Stimulated activated CD8-positive, alpha-beta memory T cell treated with anti-CD3 and anti-CD28 coated beads, Interleukin-15, amount 100 ng/mL, for 24 hours (primary cell): ENCODE results near the gene NACAD.
A peak's percentile ranks its signal among the peaks of the same experiment; 100 is the strongest.
"Not testable (repeated sequence)": the region's sequence is repeated elsewhere in the genome, so short reads cannot be mapped to it uniquely, and the experiment has no call there.

Source experiments
- DNase-seq: peaks from one replicate; pipeline ENCODE4 v3.0.0-alpha.2; 2020; ENCODE audit warnings: low read depth

Gene NACAD

GRCh38 chr7:45117582-45117981 lies 28.8 kb upstream of the NACAD start:
- no peak for DNase-seq

DNA sequence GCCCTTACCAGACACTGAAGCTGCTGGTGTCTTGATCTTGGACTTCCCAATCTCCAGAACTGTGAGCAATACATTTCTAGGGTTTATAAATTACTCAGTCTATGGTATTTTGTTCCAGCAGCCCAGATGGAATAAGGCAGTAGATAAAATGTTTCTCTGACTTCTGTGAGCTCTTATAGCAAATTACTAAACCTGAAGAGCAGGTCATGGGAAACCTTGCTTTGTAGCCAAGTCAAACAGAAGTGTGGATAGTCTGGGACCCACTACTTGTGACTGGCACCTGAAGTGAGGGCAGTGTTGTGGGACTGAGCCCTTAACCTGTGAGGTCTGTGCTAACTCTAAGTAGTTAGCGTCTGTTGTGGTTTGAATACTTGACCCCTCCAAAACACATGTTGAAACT lies 27.3 kb upstream of the NACAD start:
- no peak for DNase-seq

DNA sequence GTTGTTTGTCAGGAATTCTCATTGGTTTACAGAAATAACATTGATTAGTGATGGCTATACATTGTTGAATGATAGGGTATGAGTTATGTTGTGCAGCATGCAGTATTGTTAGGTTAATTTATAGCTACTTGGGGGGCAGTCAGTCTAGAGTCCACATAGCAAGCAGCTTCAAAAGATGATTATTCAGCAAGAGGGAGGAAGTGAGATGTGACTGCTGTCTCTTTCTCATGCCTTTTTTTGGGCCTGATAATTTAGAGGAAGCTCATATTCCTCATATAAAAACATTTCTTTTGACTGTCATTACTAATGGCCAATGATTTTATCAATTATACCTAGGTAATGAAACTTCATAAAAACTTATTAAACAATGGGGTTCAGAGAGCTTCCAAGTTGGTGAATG lies 26.2 kb upstream of the NACAD start:
- no peak for DNase-seq

DNA sequence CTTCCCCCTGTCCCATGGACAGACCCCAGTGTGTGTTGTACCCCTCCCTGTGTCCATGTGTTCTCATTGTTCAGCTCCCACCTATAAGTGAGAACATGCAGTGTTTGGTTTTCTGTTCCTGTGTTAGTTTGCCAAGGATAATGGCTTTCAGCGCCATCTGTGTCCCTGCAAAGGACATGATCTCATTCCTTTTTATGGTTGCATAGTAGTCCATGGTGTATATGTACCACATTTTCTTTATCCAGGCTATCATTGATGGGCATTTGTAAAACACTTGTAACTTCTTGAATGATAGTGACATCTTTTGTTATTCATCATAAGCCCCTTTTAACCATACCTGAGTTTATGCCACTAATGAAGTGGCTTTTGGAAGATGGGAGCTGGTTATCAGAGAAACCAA lies 25.5 kb upstream of the NACAD start:
- not testable (repeated sequence) for DNase-seq

DNA sequence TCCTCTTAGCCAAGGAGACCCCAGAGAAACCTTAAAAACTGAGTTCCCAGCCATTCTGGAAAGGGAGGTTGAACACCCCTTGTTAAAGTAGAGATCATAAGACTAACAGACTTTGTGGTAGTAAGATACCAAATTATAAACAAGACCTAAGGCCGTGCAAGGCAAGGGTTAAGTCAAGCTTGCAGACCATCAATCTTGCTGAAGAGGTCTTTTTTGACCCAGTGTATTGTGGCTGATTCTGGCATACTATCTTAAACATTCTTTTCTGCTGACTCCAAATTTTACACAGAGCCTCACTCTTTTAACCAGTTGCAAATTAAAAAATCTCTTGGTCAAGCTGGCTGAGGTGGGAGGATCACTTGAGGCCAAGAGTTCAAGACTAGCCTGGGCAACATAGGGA lies 23.9 kb upstream of the NACAD start:
- DNase-seq, result no peak

- DNase-seq, result peak; percentile 85
Measured at GRCh38 chr7:45111298-45112223, 22.8 kb upstream of the NACAD start, which contains the start of gene TBRG4. TBRG4 (minus strand) TSS chr7:45111697; CDS start chr7:45109237, 2,460 bp downstream.

DNA sequence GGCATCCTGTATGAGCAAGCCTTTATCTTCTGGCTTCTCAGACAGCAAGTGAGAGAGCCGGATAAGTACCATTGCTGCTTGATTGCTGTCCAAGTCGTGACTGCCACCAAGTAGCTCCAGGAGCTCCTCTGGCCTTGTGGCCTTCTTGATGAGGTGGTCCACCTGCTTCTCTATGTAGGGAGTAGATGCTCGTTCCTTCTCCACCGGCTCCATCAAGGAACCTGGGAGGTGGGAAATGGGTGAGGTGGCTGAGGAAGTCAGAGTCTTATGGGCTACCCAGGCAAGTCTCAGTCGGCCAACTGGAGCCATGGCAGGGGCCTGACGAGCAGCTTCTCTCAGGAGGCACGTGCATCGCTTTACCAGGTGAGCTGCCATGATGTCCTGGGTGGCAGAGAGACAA lies 20.1 kb upstream of the NACAD start:
- DNase-seq, result no peak

GRCh38 chr7:45107356-45107755 lies 18.6 kb upstream of the NACAD start:
- no peak for DNase-seq

GRCh38 chr7:45106820-45107219 lies 18.1 kb upstream of the NACAD start:
- DNase-seq, result no peak

DNA sequence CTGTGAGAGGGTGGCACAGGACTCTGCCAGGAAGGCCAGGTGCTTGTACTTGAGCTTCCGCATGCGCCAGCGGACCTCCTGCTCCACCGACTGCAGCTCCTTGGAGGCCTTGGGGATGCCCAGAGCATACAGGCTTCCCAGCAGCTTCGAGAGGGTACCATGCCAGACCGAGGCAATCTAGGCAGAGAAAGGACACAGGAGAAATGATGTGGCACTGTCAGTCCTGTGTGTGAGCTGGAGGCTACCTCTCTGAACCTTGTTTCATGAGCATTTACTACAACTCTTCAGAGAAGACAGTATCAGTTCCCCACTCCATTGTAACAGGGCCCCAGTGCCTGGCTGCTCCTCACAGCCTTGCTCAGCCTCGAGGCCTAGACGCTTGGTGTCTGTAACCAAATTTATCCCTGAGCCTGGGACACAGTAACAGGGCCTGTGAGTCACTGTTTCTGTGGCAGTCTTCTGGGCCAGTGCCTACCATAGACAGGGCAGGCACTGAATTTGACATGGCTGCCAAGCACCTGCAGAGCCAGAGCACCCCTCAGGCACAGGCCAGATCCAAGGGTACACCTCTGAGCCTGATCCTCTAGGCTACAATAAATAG lies 16.9 kb upstream of the NACAD start:
- no peak for DNase-seq

GRCh38 chr7:45104844-45105587 lies 16.2 kb upstream of the NACAD start:
- DNase-seq, result no peak

GRCh38 chr7:45103958-45104843 lies 15.4 kb upstream of the NACAD start:
- DNase-seq, result no peak

DNA sequence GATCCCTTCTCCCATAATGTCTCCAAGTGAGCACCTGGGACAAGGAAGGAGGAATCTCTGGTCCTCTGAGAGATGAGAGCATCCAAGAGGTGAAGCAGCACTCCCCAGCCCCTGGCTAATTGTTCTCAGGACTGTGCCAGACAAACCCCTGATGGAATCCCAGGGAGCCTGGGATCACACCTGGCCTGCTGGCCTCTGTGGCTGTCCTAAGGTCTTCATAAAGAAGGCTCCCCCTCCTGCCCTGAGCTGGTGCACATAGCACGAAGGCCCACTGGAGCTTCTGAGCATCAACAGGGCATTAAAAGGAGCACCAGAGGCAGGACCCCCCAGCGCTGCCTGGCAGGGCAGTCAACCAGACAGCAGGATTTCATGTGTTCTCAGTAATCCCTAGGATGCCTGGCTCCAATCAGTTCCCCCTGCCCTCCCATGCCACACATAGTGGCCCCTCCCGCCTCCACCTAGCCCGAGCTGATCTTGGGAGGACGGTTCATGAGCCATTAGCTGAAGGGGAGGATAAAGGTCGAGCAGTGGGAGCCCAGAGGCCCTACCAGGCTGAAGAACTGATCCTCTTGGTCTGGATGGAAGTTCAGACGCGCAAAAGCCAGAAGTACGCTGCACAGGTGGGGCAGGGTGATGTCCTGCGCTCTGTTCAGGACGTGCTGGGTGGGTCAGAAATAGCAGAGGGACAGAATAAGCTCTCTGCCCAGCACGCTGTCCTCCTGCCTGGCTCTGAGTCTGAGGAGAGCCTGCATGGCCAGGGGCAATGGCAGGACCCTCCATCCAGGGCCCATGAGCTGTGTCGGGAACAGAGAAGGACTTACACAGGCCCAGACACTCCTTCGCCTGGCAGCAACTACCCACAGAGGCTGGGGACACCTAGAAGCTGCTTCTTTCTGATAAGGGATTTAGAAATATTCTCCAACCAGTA lies 14.3 kb upstream of the NACAD start:
- DNase-seq, result no peak

- no peak for DNase-seq
Measured at GRCh38 chr7:45101748-45102147, 13.0 kb upstream of the NACAD start.

- no peak for DNase-seq
Measured at GRCh38 chr7:45100761-45101480, 12.2 kb upstream of the NACAD start.

GRCh38 chr7:45099891-45100760 lies 11.4 kb upstream of the NACAD start:
- no peak for DNase-seq

DNA sequence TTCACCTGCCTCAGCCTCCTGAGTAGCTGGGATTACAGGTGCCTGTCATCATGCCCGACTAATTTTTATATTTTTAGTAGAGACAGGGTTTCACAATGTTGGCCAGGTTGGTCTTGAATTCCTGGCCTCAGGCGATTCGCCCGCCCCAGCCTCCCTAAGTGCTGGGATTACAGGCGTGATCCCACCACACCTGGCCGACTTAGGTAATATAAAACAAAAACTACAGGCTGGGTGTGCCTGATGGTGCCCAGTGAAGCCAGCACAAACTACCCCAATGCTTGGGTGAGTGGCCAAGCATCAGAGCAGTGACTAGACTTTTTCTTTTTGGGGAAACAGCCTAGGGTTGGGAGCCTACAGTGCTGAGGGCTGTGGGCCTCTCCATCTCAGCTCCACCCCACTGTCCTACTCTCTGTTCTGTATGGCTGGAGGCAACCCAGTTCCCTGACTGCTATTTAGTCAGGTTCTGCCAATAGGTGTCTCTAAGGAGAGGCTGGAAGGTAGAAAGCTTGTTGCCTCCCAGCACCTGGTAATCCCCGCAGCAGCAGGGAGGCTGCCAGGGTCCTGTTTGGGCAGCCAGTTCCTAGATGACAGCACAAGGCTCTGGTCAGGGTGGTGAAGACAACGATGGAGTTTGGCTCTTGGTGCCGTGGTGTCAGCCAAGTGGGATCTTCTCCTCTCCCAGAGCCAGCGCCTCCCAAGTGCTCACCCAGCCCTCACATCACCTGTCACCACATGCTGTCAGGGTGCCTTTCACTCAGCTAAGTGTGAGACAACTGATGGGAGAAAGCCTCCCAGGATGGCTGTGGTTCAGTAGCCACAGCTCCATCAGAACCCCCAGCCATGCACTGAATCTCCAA lies 10.4 kb upstream of the NACAD start:
- no peak for DNase-seq

GRCh38 chr7:45092931-45093235 lies 4.1 kb upstream of the NACAD start:
- DNase-seq, result no peak
